ENCODE results near the gene ASPSCR1. TPM values are rescaled to one million over a fixed set of nuclear protein-coding genes. Genes with fewer than 3 reads are reported as not detected.

Gene ASPSCR1
- total RNA-seq, 2 donors from 2014 or later, result 22.3 to 30.3 TPM

- ATAC-seq (replicated peaks), result no peak
- Mint-ChIP-seq H3K4me1 (no peaks in the 10 kb centered on the region), H3K9me3 (no peaks in the 10 kb centered on the region), H3K36me3 (ENCODE audit: low read depth) (peaks cover 7% of the 10 kb centered on the region), H3K27me3 (no peaks in the 10 kb centered on the region), H3K4me3 (no peak overlapping the region), H3K27ac (no peak overlapping the region)
Observed at GRCh38 chr17:82062984-82063368, 85.5 kb downstream of the ASPSCR1 start.

GRCh38 chr17:82063424-82064415 is 86.3 kb downstream of the ASPSCR1 start:
- Mint-ChIP-seq H3K36me3 (ENCODE audit: low read depth) (peaks cover 5% of the 10 kb centered on the region), H3K4me3 (peak overlapping the region; percentile 53), H3K27ac (no peak overlapping the region), H3K27me3 (no peaks in the 10 kb centered on the region), H3K4me1 (no peaks in the 10 kb centered on the region), H3K9me3 (no peaks in the 10 kb centered on the region)
- ATAC-seq (replicated peaks), result no peak

DNA sequence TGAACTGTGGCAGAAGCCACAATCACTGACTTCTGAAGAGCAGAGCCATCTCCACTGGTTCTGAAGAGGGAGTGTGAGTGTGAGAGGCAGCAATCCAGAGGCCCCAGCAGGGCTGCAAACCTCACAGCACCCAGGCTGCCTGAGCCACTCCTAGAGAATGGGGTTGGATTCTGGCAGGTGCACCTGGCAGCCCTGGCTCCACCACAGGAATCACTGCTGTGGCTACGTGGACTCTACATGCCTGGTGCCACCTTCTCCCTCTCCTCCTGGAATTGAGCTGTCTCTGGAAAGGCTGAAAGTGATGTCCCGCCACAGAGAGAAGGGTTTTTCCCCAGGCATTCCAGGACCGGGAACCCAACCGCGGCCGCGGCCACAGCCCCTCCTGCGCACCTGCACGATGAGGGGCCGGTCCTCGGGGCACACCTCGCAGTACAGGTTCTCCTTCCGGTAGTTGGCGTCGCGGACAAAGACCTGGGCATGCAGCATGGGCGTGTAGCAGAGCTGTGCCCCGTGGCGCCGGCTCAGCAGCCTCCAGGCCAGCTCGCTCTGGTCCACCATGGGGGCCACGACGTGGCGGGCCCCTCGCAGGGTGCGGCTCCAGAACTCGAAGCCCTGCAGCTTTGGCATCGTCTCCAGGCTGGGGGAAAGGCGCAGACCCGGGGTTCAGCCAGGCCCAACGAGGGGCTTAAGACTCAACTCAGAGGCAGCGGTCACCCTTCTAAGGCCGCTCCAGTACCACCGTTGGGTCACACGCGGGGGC is 87.2 kb downstream of the ASPSCR1 start:
- peak overlapping the region; percentile 53 for H3K4me3 Mint-ChIP-seq
- peaks cover 5% of the 10 kb centered on the region for H3K36me3 Mint-ChIP-seq (ENCODE audit: low read depth)
- ATAC-seq (replicated peaks), result peak; percentile 25
- H3K4me1 Mint-ChIP-seq, result no peaks in the 10 kb centered on the region
- H3K27ac Mint-ChIP-seq, result no peak overlapping the region
- H3K9me3 Mint-ChIP-seq, result no peaks in the 10 kb centered on the region
- H3K27me3 Mint-ChIP-seq, result no peaks in the 10 kb centered on the region

DNA sequence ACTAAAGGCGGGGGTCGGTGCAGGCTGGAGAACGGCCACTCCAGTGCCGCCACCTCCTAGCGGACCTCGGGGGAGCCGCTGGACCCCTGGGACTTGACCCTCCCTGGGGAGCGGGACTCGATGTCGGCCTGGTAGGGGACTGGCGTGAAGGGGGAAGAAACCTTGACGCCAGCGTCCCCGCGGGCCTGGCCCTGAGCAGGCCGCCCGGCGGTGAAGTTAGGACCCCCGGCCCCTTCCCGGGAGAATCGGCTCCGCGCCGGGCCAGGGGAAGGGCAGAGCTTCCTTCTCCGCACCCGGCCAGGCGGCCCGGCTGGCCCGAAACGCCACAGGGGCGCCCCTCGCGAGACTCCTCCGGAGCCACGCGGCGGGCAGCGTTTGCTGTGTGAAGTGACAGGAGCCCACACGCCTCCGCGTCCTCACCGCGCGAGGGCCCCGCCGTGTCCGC is 87.8 kb downstream of the ASPSCR1 start:
- no peaks in the 10 kb centered on the region for H3K4me1 Mint-ChIP-seq
- ATAC-seq (replicated peaks), result peak; percentile 59
- no peaks in the 10 kb centered on the region for H3K27me3 Mint-ChIP-seq
- H3K27ac Mint-ChIP-seq, result no peak overlapping the region
- peaks cover 2% of the 10 kb centered on the region for H3K36me3 Mint-ChIP-seq (ENCODE audit: low read depth)
- H3K4me3 Mint-ChIP-seq, result peak overlapping the region; percentile 53
- no peaks in the 10 kb centered on the region for H3K9me3 Mint-ChIP-seq

- H3K4me3 Mint-ChIP-seq, result peak within 1 kb of the TSS; percentile 83
- H3K27me3 Mint-ChIP-seq, result no peaks in the 10 kb centered on the region
- peak within 1 kb of the TSS; percentile 95 for H3K27ac Mint-ChIP-seq
- H3K4me1 Mint-ChIP-seq, result no peaks in the 10 kb centered on the region
- H3K9me3 Mint-ChIP-seq, result no peaks in the 10 kb centered on the region
- H3K36me3 Mint-ChIP-seq (ENCODE audit: low read depth), result no peaks in the 10 kb centered on the region
- ATAC-seq (replicated peaks), result peak; percentile 85
Observed at GRCh38 chr17:82065638-82066303, 88.3 kb downstream of the ASPSCR1 start, which contains the start of gene DUS1L. DUS1L (minus strand) TSS chr17:82065804; CDS start chr17:82065059, 745 bp downstream.

Other genes with a start within 250 kb of the ASPSCR1 start
- under 1 TPM in 1 of 2 donors, not detected in 1; 0.26 TPM for gene GCGR, start 173.5 kb upstream of the ASPSCR1 start, total RNA-seq
- gene MCRIP1, start 144.3 kb upstream of the ASPSCR1 start, total RNA-seq, result 10 to 100 TPM; 45.7 to 94.4 TPM
- gene PPP1R27, start 142.6 kb upstream of the ASPSCR1 start, total RNA-seq, result not detected
- 100 to 1,000 TPM; 506 to 602 TPM for gene P4HB, start 117.1 kb upstream of the ASPSCR1 start, total RNA-seq
- gene ARHGDIA, start 106.3 kb upstream of the ASPSCR1 start, total RNA-seq, result 100 to 1,000 TPM; 384 to 814 TPM
- gene ALYREF, start 86.0 kb upstream of the ASPSCR1 start, total RNA-seq, result 100 to 1,000 TPM; 103 to 251 TPM
- 100 to 1,000 TPM; 103 to 123 TPM for gene ANAPC11, start 85.9 kb upstream of the ASPSCR1 start, total RNA-seq
- gene NPB, start 75.4 kb upstream of the ASPSCR1 start, total RNA-seq, result under 1 TPM; 0.17 to 0.53 TPM
- 10 to 100 TPM; 10.1 to 26.8 TPM for gene PCYT2, start 66.2 kb upstream of the ASPSCR1 start, total RNA-seq
- gene SIRT7, start 59.5 kb upstream of the ASPSCR1 start, total RNA-seq, result 10 to 100 TPM; 41.3 to 47.5 TPM
- gene MAFG, start 49.9 kb upstream of the ASPSCR1 start, total RNA-seq, result 10 to 100 TPM; 28.9 to 32.6 TPM
- 10 to 100 TPM; 25.1 to 40.6 TPM for gene PYCR1, start 40.3 kb upstream of the ASPSCR1 start, total RNA-seq
- gene MYADML2, start 30.4 kb upstream of the ASPSCR1 start, total RNA-seq, result not detected
- 1 to 10 TPM in 1 of 2 donors, under 1 TPM in 1; 0.17 to 6.8 TPM for gene NOTUM, start 16.4 kb upstream of the ASPSCR1 start, total RNA-seq
- 100 to 1,000 TPM in 1 of 2 donors, 10 to 100 TPM in 1; 66.1 to 102 TPM for gene CENPX, start 45.2 kb downstream of the ASPSCR1 start, total RNA-seq
- 10 to 100 TPM; 14.0 to 23.9 TPM for gene LRRC45, start 45.7 kb downstream of the ASPSCR1 start, total RNA-seq
- 1 to 10 TPM; 6.6 to 7.7 TPM for gene RAC3, start 54.0 kb downstream of the ASPSCR1 start, total RNA-seq
- 10 to 100 TPM; 63.1 to 91.0 TPM for gene DCXR, start 60.1 kb downstream of the ASPSCR1 start, total RNA-seq
- gene RFNG, start 74.2 kb downstream of the ASPSCR1 start, total RNA-seq, result 10 to 100 TPM; 21.1 to 25.2 TPM
- 10 to 100 TPM; 46.2 to 97.2 TPM for gene GPS1, start 74.3 kb downstream of the ASPSCR1 start, total RNA-seq
- gene DUS1L, start 88.2 kb downstream of the ASPSCR1 start, total RNA-seq, result 100 to 1,000 TPM in 1 of 2 donors, 10 to 100 TPM in 1; 59.7 to 129 TPM
- gene FASN, start 120.6 kb downstream of the ASPSCR1 start, total RNA-seq, result 100 to 1,000 TPM; 109 to 242 TPM
- 10 to 100 TPM; 36.9 to 37.7 TPM for gene CCDC57, start 235.2 kb downstream of the ASPSCR1 start, total RNA-seq

Data from activated T-helper 17 cell treated with anti-CD3 and anti-CD28 coated beads, Interleukin-2, amount 50 U/mL, for 72 hours (primary cell).